GM12874 (cell line): Measurements from ENCODE around the gene NPDC1.

Experiments
- CTCF ChIP-seq: IDR thresholded peaks from 2 replicates; pipeline ENCODE4 v1.5.1; 2011; ENCODE audit warnings: low read depth, mild to moderate bottlenecking, control low read depth, low read length, moderate library complexity; ENCODE audit not compliant: insufficient read depth

NPDC1 gene

GRCh38 chr9:137084526-137084925, 38.5 kb upstream of the NPDC1 start:
- no peak for TF ChIP-seq CTCF

GRCh38 chr9:137083394-137084004, 37.5 kb upstream of the NPDC1 start:
- TF ChIP-seq CTCF: no peak

GRCh38 chr9:137082925-137083290, 36.9 kb upstream of the NPDC1 start:
- no peak for TF ChIP-seq CTCF

GRCh38 chr9:137082222-137082924, 36.4 kb upstream of the NPDC1 start:
- no peak for TF ChIP-seq CTCF

GRCh38 chr9:137080260-137081122, 34.5 kb upstream of the NPDC1 start:
- no peak for TF ChIP-seq CTCF

GRCh38 chr9:137079401-137079787, 33.4 kb upstream of the NPDC1 start:
- no peak for TF ChIP-seq CTCF

- no peak for TF ChIP-seq CTCF
These were observed 32.9 kb upstream of the NPDC1 start for GRCh38 chr9:137078701-137079400.
